Measurements from ENCODE around the gene SOX6. TPM values are rescaled to one million over a fixed set of nuclear protein-coding genes. Genes with fewer than 3 reads are reported as not detected.
"Not testable (repeated sequence)": the region's sequence is repeated elsewhere in the genome, so short reads cannot be mapped to it uniquely, and the experiment has no call there.

The SOX6 gene
- total RNA-seq, 2 experiments from 2014 or later, result 0.36 TPM; not detected in 1

DNA sequence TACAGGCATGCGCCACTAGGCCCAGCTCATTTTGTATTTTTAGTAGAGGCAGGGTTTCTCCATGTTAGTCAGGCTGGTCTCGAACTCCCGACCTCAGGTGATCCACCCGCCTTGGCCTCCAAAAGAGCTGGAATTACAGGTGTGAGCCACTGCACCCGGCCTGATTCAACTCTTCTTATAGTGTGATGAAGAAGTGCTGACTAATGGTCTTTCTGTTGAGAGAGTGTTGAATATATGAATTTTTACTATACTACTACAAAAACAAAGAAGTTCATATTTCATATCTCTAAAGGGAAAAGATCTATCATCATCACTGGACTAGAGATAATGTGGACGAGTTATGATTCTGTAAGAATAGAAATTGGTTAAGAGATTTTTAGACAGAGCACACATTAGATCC is 320.1 kb downstream of the SOX6 start:
- H3K9me3 Mint-ChIP-seq, result no peaks in the 10 kb centered on the region
- H3K4me1 Mint-ChIP-seq (ENCODE audit: low read depth), result no peaks in the 10 kb centered on the region
- no peak for ATAC-seq
- no peaks in the 10 kb centered on the region for H3K36me3 Mint-ChIP-seq (ENCODE audit: low read depth)
- POLR2A ChIA-PET, result no interaction called here
- intact Hi-C loops (cut with micrococcal nuclease), result no loop called here
- no peak overlapping the region for H3K27ac Mint-ChIP-seq
- DNase-seq, result no peak
- CTCF ChIA-PET, result no interaction called here
- TF ChIP-seq, protein P1, sequence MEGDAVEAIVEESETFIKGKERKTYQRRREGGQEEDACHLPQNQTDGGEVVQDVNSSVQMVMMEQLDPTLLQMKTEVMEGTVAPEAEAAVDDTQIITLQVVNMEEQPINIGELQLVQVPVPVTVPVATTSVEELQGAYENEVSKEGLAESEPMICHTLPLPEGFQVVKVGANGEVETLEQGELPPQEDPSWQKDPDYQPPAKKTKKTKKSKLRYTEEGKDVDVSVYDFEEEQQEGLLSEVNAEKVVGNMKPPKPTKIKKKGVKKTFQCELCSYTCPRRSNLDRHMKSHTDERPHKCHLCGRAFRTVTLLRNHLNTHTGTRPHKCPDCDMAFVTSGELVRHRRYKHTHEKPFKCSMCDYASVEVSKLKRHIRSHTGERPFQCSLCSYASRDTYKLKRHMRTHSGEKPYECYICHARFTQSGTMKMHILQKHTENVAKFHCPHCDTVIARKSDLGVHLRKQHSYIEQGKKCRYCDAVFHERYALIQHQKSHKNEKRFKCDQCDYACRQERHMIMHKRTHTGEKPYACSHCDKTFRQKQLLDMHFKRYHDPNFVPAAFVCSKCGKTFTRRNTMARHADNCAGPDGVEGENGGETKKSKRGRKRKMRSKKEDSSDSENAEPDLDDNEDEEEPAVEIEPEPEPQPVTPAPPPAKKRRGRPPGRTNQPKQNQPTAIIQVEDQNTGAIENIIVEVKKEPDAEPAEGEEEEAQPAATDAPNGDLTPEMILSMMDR (IDR thresholded peaks at IDR 0.05), result no peak
- H3K4me3 Mint-ChIP-seq, result no peak overlapping the region
- no peaks in the 10 kb centered on the region for H3K27me3 Mint-ChIP-seq

DNA sequence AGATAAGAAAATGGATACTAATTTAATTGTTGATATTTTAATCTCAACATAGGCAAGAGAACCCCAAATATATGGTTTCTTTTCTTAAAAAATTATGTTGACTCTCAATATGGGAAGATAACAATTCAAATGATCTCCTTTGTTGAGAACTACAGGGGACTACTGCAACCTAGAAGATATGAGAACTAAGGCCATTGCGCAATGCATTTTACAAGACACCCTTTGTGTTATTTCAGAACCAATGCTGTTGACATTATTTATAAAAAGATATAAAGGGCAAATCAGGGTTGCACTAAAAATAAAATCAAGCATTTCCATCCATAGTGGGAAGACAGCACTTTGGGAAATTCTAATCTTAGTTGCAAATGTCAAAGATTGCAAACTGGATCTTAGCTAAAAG is 322.3 kb downstream of the SOX6 start:
- ATAC-seq, result no peak
- no peak for DNase-seq
- H3K4me3 Mint-ChIP-seq, result no peak overlapping the region
- TF ChIP-seq, protein P1 (IDR thresholded peaks at IDR 0.05), result no peak
- no peaks in the 10 kb centered on the region for H3K4me1 Mint-ChIP-seq (ENCODE audit: low read depth)
- ChIA-PET CTCF (no interaction called here), POLR2A (no interaction called here)
- H3K36me3 Mint-ChIP-seq (ENCODE audit: low read depth), result no peaks in the 10 kb centered on the region
- H3K27me3 Mint-ChIP-seq, result no peaks in the 10 kb centered on the region
- intact Hi-C loops (cut with micrococcal nuclease), result no loop called here
- no peaks in the 10 kb centered on the region for H3K9me3 Mint-ChIP-seq
- no peak overlapping the region for H3K27ac Mint-ChIP-seq

DNA sequence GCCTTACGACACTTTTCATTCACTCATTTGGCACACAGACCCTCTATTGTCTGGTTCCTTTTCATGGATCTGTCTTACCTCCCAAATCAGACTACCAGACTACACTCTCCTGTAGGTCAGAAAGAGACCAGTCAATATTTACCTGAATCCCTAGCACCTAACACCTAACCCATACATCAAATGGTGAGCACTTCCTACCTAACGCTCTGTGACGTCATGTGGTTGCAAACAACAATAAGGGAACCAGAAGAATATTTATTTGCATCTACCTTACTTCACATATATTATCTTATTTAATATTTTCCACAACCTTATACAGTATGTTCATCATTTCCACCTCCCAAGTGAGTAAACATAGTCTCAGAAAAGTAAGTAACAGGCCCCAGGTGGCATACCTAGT is 323.4 kb downstream of the SOX6 start:
- TF ChIP-seq, protein P1 (IDR thresholded peaks at IDR 0.05), result no peak
- DNase-seq, result no peak
- no peak overlapping the region for H3K27ac Mint-ChIP-seq
- ChIA-PET POLR2A (no interaction called here), CTCF (no interaction called here)
- intact Hi-C loops (cut with micrococcal nuclease), result no loop called here
- no peak overlapping the region for H3K4me3 Mint-ChIP-seq
- H3K9me3 Mint-ChIP-seq, result no peaks in the 10 kb centered on the region
- no peaks in the 10 kb centered on the region for H3K36me3 Mint-ChIP-seq (ENCODE audit: low read depth)
- ATAC-seq, result no peak
- no peaks in the 10 kb centered on the region for H3K4me1 Mint-ChIP-seq (ENCODE audit: low read depth)
- no peaks in the 10 kb centered on the region for H3K27me3 Mint-ChIP-seq

DNA sequence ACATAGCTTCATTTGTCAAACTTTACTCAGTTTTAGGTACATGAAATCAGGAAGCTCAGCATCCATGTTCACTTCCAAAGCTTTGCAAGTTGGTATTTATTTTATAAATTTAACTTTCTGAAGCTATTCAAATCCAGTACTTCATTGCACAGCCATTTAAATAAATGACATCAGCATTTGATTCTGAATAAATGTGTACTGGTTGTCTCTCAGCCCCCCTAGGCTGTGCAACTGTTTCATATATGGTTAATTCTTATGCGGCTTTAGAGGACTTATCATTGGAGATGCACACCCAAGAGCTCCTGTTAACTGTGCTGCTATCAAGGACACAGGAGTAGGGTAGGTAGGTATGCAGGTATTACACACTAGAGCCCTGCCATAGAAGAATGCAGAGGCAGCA is 325.1 kb downstream of the SOX6 start:
- CTCF ChIA-PET, result no interaction called here
- no peak overlapping the region for H3K4me3 Mint-ChIP-seq

DNA sequence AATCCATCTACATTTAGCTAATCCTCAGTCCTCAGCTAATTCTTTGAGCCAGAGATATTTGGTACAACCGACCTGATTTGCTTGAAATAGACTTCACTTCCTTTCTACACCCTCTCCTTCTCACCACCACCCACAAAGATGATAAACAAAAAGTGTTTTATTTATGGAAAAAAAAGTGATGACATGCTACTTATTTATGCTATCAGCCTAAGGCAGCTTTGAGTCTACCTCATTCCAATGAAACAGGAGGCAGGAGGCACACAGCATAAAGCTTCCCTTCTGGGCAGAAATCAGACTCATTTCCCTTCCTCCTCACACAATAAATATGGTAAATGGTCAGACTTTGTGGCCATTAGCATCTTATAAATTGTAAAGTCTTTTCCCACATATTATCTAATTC is 325.7 kb downstream of the SOX6 start:
- TF ChIP-seq, protein P1 (IDR thresholded peaks at IDR 0.05), result no peak
- H3K9me3 Mint-ChIP-seq, result no peaks in the 10 kb centered on the region
- POLR2A ChIA-PET, result no interaction called here
- intact Hi-C loops (cut with micrococcal nuclease), result no loop called here
- H3K4me1 Mint-ChIP-seq (ENCODE audit: low read depth), result no peaks in the 10 kb centered on the region
- DNase-seq, result no peak
- H3K27me3 Mint-ChIP-seq, result no peaks in the 10 kb centered on the region
- H3K27ac Mint-ChIP-seq, result no peak overlapping the region
- no peaks in the 10 kb centered on the region for H3K36me3 Mint-ChIP-seq (ENCODE audit: low read depth)
- H3K4me3 Mint-ChIP-seq, result no peak overlapping the region
- no peak for ATAC-seq
- CTCF ChIA-PET, result no interaction called here

More for the DNA sequence above, 325.1 kb downstream of the SOX6 start:
- DNase-seq (no peak), ATAC-seq (no peak)
- TF ChIP-seq, protein P1 (IDR thresholded peaks at IDR 0.05), result no peak
- POLR2A ChIA-PET, result no interaction called here
- Mint-ChIP-seq H3K36me3 (ENCODE audit: low read depth) (no peaks in the 10 kb centered on the region), H3K27ac (no peak overlapping the region), H3K27me3 (no peaks in the 10 kb centered on the region), H3K9me3 (no peaks in the 10 kb centered on the region), H3K4me1 (ENCODE audit: low read depth) (no peaks in the 10 kb centered on the region)
- intact Hi-C loops (cut with micrococcal nuclease), result no loop called here

DNA sequence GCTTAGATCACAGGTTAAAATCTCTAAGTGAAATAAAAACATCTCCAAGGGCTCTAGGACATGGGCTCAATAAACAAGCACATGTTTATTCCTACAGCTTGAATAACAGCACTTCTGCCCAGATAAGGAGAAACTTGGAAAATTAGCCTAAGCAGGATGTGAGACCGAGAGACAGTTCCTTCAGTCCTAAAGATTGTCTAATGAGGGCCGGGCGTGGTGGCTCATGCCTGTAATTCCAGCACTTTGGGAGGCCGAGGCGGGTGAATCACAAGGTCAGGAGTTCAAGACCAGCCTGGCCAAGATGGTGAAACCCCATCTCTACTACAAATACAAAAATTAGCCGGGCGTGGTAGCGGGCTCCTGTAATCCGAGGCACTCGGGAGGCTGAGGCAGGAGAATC is 327.2 kb downstream of the SOX6 start:
- H3K4me1 Mint-ChIP-seq (ENCODE audit: low read depth); POLR2A ChIA-PET; CTCF ChIA-PET; intact Hi-C loops (cut with micrococcal nuclease); DNase-seq; H3K4me3 Mint-ChIP-seq; H3K27ac Mint-ChIP-seq; H3K9me3 Mint-ChIP-seq; H3K27me3 Mint-ChIP-seq; ATAC-seq; H3K36me3 Mint-ChIP-seq (ENCODE audit: low read depth): not testable (repeated sequence)
